ENCODE measurements around the gene ZNF726.

Gene ZNF726

DNA sequence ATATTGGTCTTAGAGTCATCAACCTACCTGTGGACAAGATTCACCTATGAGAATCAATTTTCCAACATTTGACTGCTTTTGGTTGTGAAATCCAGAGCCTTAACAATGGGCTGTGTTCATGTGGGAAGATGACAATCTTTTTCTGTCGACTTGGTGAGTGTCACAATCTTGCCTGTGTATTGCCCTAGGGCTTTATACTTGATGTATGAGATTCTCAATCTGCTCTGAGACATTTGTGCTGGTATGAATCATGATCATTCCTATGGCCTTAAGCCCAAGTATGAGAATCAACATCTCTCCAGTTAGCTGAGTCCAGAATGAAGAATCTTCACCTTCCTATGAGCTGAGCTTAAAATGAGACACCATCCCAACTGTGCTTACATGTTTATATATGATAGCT is 68.7 kb downstream of the ZNF726 start:
- no peak for DNase-seq (ENCODE audit: low read depth)
- TF ChIP-seq, protein P1, sequence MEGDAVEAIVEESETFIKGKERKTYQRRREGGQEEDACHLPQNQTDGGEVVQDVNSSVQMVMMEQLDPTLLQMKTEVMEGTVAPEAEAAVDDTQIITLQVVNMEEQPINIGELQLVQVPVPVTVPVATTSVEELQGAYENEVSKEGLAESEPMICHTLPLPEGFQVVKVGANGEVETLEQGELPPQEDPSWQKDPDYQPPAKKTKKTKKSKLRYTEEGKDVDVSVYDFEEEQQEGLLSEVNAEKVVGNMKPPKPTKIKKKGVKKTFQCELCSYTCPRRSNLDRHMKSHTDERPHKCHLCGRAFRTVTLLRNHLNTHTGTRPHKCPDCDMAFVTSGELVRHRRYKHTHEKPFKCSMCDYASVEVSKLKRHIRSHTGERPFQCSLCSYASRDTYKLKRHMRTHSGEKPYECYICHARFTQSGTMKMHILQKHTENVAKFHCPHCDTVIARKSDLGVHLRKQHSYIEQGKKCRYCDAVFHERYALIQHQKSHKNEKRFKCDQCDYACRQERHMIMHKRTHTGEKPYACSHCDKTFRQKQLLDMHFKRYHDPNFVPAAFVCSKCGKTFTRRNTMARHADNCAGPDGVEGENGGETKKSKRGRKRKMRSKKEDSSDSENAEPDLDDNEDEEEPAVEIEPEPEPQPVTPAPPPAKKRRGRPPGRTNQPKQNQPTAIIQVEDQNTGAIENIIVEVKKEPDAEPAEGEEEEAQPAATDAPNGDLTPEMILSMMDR (conservative IDR thresholded peaks at IDR 0.05; ENCODE audit: low read length) = no peak
- H3K4me3 ChIP-seq (ENCODE audit: low read length) = no peak overlapping the region

Data from AG10803 (cell line).